Activated CD8-positive, alpha-beta memory T cell treated with anti-CD3 and anti-CD28 coated beads for 24 hours (primary cell): ENCODE results near the gene TSPAN31.

Experiments
- DNase-seq: peaks from one replicate; pipeline ENCODE4 v3.0.0-alpha.2; 2020

The TSPAN31 gene

GRCh38 chr12:57722716-57723629 lies 21.9 kb upstream of the TSPAN31 start:
- peak; percentile 33 for DNase-seq

- DNase-seq, result no peak
Observed at GRCh38 chr12:57723630-57723962, 21.2 kb upstream of the TSPAN31 start.

GRCh38 chr12:57724003-57724935 lies 20.6 kb upstream of the TSPAN31 start:
- DNase-seq, result peak; percentile 53

- peak; percentile 45 for DNase-seq
Observed at GRCh38 chr12:57724936-57725740, 19.7 kb upstream of the TSPAN31 start.

- DNase-seq, result peak; percentile 47
Observed at GRCh38 chr12:57725851-57726150, 19.0 kb upstream of the TSPAN31 start.

GRCh38 chr12:57726151-57726883 lies 18.5 kb upstream of the TSPAN31 start:
- DNase-seq, result peak; percentile 59

- peak; percentile 51 for DNase-seq
Observed at GRCh38 chr12:57726884-57727757, 17.7 kb upstream of the TSPAN31 start.

GRCh38 chr12:57727758-57728395 lies 17.0 kb upstream of the TSPAN31 start:
- DNase-seq, result peak; percentile 35

GRCh38 chr12:57729321-57729844 lies 15.5 kb upstream of the TSPAN31 start:
- no peak for DNase-seq

- DNase-seq, result no peak
Observed at GRCh38 chr12:57730336-57731067, 14.3 kb upstream of the TSPAN31 start.

GRCh38 chr12:57731411-57732080 lies 13.3 kb upstream of the TSPAN31 start:
- no peak for DNase-seq

- DNase-seq, result no peak
Observed at GRCh38 chr12:57732270-57732669, 12.6 kb upstream of the TSPAN31 start.

GRCh38 chr12:57732726-57733593 lies 11.9 kb upstream of the TSPAN31 start:
- no peak for DNase-seq

GRCh38 chr12:57733928-57734327 lies 10.9 kb upstream of the TSPAN31 start:
- DNase-seq, result no peak

- DNase-seq, result no peak
Observed at GRCh38 chr12:57734591-57734990, 10.2 kb upstream of the TSPAN31 start.

- DNase-seq, result no peak
Observed at GRCh38 chr12:57735198-57735855, 9.5 kb upstream of the TSPAN31 start.

GRCh38 chr12:57735952-57736740 lies 8.7 kb upstream of the TSPAN31 start:
- DNase-seq, result no peak
